NCI-H446 treated with DMSO at 0.1 percent for 48 hours (cell line): ENCODE measurements around the gene KCNC3.

Source experiments
- DNase-seq: peaks from one replicate; lab custom pipeline; 2025; lab: John Stamatoyannopoulos, UW

KCNC3 gene

DNA sequence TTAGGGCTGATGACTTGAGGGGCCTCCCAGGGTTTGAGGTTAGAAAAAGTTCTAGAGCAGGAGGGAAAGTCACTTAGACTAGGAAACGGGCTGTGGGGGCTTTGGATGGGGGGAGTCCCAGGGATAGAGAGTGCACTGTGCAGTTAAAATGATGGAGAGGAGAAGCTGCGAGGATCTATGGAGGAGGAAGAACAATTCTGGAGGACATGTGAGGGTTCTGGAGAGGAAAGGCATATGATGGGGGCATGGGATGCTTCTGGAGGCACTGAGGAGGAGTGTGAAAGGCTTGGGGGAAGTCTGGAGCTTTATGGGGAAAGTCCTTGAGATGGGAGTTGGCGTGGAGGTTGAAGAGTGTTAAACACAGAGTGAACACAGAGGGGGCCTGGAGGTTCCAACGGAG, 2.2 kb downstream of the KCNC3 start:
- no peak for DNase-seq

DNA sequence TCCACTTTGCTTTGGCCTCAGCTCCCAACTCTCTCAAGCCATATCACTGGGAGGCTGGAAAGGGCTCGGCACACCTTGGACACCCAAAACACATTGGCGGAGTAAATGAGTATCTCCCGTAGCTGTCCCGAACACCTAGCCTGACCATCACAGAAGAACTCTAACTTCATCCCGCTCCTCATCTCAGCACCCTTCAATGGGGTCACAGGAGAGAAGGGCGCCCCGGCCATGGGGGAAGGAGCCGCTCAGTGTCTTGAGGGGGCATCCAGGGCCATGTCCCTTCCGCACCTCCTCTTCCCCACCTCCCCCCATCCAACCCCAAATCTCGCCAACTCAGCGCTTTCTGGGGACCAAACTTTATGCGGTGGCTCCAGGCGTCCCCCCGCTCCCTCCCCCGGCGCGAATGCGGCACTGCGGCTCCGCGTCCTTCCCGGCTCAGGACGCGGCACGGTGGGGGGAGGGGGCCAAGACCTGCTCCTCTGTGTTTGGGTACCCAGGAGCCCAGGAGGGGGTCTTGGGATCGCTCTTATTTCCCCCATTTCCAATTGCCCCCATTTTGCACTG, 3.0 kb downstream of the KCNC3 start:
- DNase-seq, result no peak

GRCh38 chr19:50325310-50326100, 3.7 kb downstream of the KCNC3 start:
- peak; percentile 88 for DNase-seq

DNA sequence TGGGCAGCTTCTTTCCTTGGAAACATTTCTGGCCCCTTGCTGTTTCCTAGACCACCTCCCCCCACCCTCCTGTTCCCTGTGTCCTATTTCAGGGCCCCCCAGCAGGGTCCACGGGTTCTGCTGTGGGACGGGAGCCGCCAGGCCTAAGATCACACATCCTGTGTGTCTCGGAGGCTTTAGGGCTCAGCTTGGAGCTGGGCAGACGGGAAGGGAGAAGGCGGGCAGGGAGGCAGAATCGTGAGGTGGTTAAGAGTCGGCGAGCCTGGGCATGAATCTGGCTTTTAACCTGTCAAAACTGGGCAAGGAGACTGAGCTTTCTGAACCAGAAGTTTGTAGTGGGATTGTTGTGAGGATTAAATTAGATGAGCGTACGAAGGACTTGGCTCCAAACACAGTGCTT, 4.8 kb downstream of the KCNC3 start:
- DNase-seq, result peak; percentile 82

- DNase-seq, result no peak
Measured at GRCh38 chr19:50323782-50324133, 5.4 kb downstream of the KCNC3 start.

GRCh38 chr19:50322931-50323781, 6.0 kb downstream of the KCNC3 start:
- DNase-seq, result no peak

GRCh38 chr19:50322234-50322633, 6.9 kb downstream of the KCNC3 start:
- no peak for DNase-seq

- no peak for DNase-seq
Measured at GRCh38 chr19:50321831-50322230, 7.3 kb downstream of the KCNC3 start.

DNA sequence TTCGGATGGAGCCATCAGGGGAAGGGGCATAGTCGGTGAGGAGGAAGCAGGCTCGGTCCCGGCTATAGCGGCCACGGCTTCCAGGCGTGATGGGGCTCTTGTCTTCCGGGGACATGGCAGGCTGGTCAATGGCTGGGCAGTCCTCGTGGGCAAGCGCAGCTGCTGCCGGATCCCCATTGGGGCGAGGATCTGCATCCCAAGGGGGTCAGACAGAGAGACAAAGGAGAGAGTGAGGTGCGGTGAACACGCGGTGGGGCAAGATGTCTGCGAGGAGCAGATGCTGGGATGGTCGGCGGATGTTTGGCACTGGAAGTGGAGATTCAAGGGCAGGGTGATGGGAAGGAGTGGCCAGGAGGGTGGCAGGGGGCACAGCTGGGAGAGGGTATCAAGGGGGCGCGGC, 8.6 kb downstream of the KCNC3 start:
- DNase-seq, result no peak

- DNase-seq, result no peak
Measured at GRCh38 chr19:50320051-50320450, 9.1 kb downstream of the KCNC3 start.

- DNase-seq, result no peak
Measured at GRCh38 chr19:50319156-50319555, 10.0 kb downstream of the KCNC3 start.

DNA sequence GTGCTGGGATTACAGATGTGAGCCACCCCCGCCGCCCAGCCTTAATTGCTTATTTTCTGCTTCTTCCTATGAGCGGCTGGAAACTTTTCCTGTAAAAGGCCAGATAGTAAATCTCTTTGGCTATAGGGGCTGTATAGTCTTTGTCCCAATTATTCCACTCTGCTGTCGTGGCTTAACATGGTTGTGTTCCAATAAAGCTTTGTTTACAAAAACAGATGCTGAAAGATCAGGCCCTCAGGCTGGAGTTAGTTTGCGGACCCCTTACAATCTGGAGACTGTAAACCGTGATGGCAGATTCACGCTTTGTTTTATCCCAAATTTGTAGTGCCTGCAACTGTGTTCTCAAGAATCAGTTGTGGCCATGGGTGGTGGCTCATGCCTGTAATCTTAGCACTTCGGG, 10.7 kb downstream of the KCNC3 start:
- DNase-seq, result no peak

- no peak for DNase-seq
Measured at GRCh38 chr19:50317115-50317514, 12.1 kb downstream of the KCNC3 start.

DNA sequence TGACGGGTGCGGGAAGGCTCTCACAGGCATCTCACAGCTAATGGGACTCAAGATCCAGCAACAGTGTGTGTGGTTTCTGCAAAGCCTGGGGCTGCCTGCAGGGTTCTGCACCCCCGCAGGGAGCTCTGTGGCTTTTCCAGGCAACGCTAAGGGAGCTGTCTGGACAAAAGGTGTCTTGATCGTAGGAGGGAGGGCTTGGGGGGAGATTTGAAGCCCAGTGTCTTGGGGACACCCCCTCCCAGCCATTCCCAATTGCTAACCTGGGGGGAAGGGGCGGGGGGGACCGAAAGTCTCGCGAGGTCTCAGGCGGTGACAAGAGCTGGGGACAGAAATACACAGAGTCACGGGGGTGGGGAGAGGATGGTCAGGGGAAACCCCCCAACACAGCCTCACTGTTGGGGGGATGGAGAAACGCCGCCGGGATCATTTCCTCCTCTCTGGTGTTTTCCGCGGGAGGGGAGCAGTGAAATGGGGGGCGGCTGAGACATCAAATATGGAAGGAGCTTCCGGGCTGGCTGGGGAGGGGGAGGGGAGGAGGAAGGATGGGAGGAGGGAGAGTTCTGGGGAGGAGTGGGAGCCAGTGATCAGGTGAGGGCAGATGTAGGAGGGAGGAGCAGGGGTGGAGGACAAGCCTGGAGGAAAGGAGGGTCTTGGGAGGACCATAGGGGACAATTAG, 13.3 kb downstream of the KCNC3 start:
- no peak for DNase-seq

GRCh38 chr19:50314724-50315708, 14.2 kb downstream of the KCNC3 start:
- no peak for DNase-seq

GRCh38 chr19:50313812-50314536, 15.2 kb downstream of the KCNC3 start:
- no peak for DNase-seq

- DNase-seq, result no peak
Measured at GRCh38 chr19:50312967-50313811, 16.0 kb downstream of the KCNC3 start.

- DNase-seq, result peak; percentile 70
Measured at GRCh38 chr19:50311723-50312635, 17.2 kb downstream of the KCNC3 start.
